GM18507 (cell line): ENCODE results near the gene PELI2.

Experiments used
- DNase-seq: peaks from one replicate; pipeline ENCODE4 v3.0.0; 2011; ENCODE audit warnings: low read depth; ENCODE audit not compliant: insufficient read length; ENCODE audit errors: extremely low spot score
- FAIRE-seq: peaks from 2 replicates; lab custom pipeline; 2011; peaks lifted over from hg19 to GRCh38; lab: Jason Lieb, UNC

Gene PELI2

GRCh38 chr14:56278383-56278782, 160.2 kb downstream of the PELI2 start:
- FAIRE-seq (no peak), DNase-seq (no peak)

DNA sequence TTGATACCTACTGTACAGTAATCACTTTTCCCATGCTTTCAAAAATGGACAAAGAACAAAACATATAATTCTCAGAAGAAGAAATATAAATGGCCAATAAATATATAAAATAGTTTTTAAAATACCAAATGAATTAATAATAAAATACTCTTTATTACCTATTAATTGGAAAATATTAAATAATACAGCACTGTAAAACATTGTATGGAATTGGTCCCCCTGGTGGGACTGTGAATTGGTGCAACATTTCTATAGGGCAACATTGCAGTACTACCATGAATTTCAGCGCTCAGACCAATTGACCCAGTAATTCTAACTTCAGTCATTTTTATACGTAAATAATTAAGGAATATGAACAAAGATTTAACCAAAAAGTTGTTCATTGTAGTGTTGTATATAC, 162.6 kb downstream of the PELI2 start:
- FAIRE-seq: no peak
- DNase-seq: no peak

DNA sequence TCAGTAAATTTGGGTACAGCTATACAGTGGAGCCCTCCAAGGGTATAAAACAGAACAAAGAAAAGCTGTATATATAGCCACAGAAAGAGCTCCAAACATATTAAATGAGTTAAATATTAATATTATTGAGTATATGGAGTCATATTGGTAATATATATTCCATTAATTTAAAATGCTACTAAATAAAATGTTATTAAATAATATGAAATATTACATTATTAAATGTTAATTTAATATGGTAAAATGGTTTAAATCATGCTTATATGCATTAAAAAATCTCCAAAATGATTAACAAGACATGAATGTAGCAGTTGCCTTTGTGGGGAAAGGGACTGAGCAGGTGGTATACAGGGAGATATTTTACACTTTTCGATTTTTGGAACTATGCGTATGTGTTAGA, 164.0 kb downstream of the PELI2 start:
- FAIRE-seq: no peak

GRCh38 chr14:56284641-56285040, 166.4 kb downstream of the PELI2 start:
- FAIRE-seq: no peak
- DNase-seq: no peak

More for the DNA sequence above, 164.0 kb downstream of the PELI2 start:
- no peak for DNase-seq

GRCh38 chr14:56289155-56289554, 170.9 kb downstream of the PELI2 start:
- no peak for FAIRE-seq
- no peak for DNase-seq

- DNase-seq (no peak), FAIRE-seq (no peak)
Measured at GRCh38 chr14:56290195-56290594, 172.0 kb downstream of the PELI2 start.

- FAIRE-seq (no peak), DNase-seq (no peak)
Measured at GRCh38 chr14:56292970-56293369, 174.8 kb downstream of the PELI2 start.

DNA sequence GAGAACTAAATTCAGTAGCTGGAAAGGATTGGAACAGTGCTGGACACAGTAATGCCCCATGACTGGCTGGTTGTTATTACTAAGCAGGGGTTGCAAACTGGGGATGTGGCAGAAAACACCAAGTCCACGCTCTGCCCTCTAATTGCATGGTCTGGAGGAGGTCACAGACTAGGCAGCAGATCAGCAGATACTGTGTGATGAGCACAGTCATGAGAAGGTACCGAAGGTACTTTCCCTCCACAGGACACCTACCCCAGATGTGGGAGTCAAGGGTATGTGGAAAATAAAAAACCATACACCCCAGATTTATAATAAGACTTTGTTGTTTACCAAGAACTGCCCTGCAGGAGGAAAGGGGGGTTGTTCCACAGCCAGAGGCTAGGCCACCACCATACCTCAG, 175.3 kb downstream of the PELI2 start:
- no peak for DNase-seq
- no peak for FAIRE-seq

DNA sequence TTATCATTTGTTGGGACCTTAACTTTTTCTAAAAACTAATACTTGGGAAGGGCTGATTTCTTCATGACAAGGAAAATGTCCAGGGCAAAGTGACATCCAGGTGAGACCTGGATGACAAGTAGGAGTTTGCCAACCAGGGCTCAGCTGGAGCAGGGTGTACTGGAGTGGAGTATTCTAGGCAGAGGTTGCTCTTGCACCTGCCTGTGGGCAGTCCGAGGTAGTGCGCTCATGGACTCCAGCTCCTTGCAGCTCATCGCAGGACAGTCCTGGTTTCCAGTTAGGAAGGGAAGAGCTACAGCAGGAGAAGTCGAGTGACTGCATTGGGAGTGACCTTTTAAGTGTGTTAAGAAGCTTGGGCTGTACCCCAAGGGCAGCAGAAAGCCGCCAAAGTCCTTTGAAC, 175.9 kb downstream of the PELI2 start:
- FAIRE-seq (no peak), DNase-seq (no peak)

- FAIRE-seq (no peak), DNase-seq (no peak)
Measured at GRCh38 chr14:56295743-56296142, 177.5 kb downstream of the PELI2 start.

- DNase-seq (no peak), FAIRE-seq (no peak)
Measured at GRCh38 chr14:56297449-56297848, 179.2 kb downstream of the PELI2 start.

GRCh38 chr14:56299306-56299984, 181.2 kb downstream of the PELI2 start:
- DNase-seq (no peak), FAIRE-seq (no peak)

GRCh38 chr14:56300495-56300894, 182.3 kb downstream of the PELI2 start:
- FAIRE-seq (no peak), DNase-seq (no peak)

GRCh38 chr14:56304456-56304855, 186.2 kb downstream of the PELI2 start:
- FAIRE-seq (no peak), DNase-seq (no peak)

DNA sequence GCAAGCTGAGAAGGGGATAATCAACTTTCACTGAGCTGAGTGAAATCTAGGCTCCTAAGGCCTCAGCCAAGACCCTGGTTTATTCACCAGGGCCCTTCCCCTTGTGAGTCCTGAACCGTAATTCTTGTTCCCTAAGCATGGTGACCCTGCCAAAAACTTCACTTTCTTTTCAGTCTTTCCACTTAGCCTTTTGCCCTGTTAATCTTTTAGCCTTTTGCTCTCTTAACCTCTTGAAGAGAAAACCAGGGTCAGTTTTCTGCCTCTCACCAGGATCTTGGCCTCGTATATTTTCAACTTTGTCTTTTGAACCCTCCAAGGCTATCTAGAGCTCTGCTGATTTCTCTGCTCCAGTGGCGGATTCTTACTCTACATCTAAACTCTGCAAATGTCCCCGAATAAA, 191.0 kb downstream of the PELI2 start:
- DNase-seq: no peak
- FAIRE-seq: no peak

- FAIRE-seq (no peak), DNase-seq (no peak)
Measured at GRCh38 chr14:56310643-56311042, 192.4 kb downstream of the PELI2 start.

DNA sequence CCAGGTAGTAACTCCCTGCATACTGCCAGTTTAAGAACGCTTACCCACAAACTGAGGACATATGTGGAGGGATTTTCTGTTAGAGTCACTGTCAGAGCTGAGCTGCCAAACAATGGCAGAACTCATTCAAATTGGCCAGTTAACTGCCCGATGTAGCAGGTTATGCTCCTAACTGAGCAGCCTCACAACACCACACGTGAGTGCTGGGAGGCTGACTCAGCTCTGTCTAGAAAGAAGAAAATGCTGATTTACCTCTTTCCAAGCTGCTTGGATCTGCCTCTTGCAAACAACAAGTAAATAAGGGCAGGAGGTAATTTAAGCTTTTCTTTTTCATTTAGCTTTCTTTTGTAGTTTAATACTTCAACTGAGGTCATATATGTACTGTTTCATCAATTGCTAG, 195.6 kb downstream of the PELI2 start:
- DNase-seq (no peak), FAIRE-seq (no peak)

- FAIRE-seq (no peak), DNase-seq (no peak)
Measured at GRCh38 chr14:56318393-56319115, 200.3 kb downstream of the PELI2 start.

DNA sequence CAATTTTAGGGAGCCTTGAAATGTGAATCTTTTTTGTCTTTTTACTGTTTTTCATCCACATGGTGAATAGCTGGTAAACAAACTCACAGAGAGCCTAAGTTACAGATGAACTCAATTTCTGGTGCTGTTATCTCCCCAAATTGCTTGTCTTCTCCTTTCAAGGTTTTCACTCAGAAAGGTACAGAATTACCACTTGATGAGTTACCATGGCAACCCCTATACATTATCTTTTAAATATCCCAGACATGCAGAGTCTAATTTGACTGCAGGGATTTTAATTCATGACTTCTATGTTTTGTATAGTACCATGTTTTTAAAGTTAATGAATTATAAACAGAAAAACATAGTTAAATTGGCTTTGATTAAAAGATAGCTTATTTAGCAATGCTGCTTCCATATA, 203.7 kb downstream of the PELI2 start:
- FAIRE-seq (no peak), DNase-seq (no peak)

DNA sequence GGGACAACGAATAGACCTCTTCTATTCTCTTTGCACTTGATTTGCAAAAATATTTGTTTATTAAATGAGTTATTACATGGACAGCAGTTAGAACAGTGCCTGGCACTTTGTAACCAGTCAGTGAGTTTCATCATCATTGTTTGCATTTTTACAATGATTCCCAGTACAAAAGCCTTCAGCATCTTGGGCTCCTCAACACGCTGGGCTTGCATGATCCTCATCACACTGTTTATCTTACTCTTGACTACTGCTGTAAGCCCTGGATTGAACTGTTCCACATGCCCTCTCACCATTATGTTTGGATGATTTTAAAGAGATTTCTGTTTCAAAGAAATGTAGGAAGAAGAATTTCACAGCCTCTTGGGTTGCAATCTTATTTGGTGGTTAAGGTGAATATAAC, 204.3 kb downstream of the PELI2 start:
- no peak for DNase-seq
- FAIRE-seq: no peak

- no peak for FAIRE-seq
- no peak for DNase-seq
Measured at GRCh38 chr14:56324454-56324853, 206.2 kb downstream of the PELI2 start.
